ENCODE measurements around the gene ADAM8.
"Not testable (repeated sequence)": the region's sequence is repeated elsewhere in the genome, so short reads cannot be mapped to it uniquely, and the experiment has no call there.

Gene ADAM8

DNA sequence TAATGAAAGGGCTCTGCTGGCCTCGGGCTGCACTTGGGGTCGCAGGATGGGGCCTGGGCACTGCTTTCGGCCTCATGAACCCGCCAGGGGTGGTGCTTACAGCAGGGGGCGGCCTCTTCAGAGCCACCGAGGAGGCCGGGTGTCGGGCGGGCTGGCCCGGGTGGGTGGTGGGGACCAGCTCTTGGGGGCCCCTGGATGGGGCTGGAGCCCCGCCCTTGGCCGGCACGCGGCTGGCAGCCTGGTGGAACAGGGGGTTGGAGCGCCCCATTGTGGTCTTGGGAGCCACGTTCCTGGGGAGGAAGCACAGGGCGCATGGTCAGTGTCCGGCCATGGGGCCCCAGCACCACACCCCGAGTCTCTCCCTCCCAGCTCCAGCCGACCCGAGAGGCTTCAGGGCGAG is 8.8 kb downstream of the ADAM8 start:
- DNase-seq (ENCODE audit: low spot score), result no peak

DNA sequence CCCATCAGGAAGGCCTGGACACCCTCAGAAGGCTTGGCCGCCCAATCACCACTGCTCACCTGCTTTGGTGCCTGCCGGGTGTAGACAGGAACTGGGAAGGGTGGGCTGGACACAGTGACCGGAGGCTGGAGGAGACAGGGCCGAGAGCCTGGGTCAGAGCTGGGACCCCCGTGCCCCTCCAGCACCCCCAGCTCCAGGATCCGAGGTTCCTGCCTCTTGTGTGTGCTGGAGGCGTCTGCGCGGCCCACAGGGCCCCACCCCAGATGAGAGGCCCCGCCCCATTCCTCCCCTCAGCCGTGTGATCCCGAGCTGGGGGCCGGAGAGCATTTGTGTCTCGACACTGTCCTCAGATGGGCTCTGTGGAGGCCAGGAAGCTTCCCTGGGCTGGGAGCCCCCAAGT is 9.4 kb downstream of the ADAM8 start:
- DNase-seq (ENCODE audit: low spot score), result no peak

DNA sequence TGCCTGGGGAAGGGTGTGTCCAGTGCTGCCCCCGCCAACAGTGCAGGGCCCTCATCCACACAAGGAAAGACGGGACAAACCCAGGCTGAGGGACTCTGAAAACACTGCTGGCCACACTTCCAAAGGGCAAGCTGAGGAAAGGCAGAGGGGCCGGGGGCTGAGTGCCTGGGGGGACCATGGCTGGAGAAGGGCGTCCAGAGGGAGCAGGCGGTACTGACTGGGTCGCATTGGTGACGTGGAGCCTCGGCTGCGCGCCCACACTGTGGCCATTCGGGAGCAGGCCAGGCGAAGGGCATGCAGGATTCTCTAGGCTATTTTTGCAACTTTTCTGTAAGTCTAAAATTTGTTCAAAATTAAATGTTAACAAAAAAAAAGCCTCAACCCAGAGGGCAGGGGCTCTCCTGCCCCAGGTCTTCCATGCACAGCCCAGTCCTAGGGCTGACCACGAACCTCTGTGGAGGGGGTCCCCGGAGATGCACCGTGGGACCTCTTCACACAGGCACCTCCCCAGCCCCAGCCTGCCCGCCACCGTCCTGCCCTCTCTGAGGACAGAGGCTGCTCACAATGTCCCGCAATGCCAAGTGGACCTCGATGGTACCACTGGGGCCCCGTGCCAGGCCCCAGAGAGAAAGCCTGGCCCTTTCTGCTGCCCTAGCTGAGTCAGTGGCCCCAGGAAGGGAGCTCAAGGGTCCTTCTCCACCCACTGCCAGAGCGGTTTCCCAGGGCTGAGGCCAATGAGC is 10.4 kb downstream of the ADAM8 start:
- DNase-seq (ENCODE audit: low spot score), result no peak

DNA sequence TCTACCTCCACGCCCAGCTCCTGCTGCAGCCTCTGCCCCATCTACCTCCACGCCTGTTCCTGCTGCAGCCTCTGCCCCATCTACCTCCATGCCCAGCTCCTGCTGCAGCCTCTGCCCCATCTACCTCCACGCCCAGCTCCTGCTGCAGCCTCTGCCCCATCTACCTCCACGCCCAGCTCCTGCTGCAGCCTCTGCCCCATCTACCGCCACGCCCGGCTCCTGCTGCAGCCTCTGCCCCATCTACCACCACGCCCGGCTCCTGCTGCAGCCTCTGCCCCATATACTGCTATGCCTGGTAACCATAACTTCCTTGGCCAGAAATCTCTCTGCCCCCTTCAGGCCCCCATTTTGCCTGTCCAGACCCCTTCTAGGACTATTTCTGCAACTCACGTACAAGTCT is 11.6 kb downstream of the ADAM8 start:
- not testable (repeated sequence) for DNase-seq (ENCODE audit: low spot score)

DNA sequence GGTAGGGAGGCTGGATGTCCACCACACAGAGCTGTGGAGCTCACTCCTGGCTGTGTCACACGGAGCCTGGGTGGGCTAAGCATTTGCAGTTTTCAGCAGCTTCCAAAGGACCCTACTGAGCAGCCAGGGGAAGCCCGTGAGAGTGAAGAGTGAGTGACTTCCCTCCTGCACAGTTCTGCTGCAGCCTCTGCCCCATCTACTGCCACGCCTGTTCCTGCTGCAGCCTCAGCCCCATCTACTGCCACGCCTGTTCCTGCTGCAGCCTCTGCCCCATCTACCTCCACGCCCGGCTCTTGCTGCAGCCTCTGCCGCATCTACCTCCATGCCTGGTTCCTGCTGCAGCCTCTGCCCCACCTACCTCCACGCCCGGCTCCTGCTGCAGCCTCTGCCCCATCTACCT is 12.2 kb downstream of the ADAM8 start:
- DNase-seq (ENCODE audit: low spot score), result no peak

DNA sequence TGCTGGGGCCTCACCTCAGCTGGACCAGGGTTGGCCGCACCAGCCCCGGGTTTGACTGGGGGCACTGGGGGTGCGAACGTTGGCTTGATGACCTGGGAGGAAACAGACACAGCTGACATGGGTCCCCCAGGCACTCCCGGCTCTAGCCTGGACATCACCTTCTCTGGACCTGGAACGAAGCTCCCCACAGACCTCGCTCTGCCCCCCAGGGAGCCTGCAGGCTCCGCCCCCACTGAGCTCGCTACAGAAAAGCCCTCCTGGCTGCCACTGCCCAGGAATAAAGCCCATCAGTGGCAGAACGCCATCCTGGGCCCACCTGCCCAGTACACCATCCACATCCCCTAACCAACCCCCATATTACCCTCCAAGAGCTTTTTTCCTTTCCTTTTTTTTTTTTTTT is 13.0 kb downstream of the ADAM8 start:
- no peak for DNase-seq (ENCODE audit: low spot score)

GRCh38 chr10:133262696-133263095 is 14.0 kb downstream of the ADAM8 start:
- DNase-seq (ENCODE audit: low spot score), result no peak

- peak; percentile 73 for DNase-seq (ENCODE audit: low spot score)
These were observed 14.8 kb downstream of the ADAM8 start for GRCh38 chr10:133261726-133262325.

DNA sequence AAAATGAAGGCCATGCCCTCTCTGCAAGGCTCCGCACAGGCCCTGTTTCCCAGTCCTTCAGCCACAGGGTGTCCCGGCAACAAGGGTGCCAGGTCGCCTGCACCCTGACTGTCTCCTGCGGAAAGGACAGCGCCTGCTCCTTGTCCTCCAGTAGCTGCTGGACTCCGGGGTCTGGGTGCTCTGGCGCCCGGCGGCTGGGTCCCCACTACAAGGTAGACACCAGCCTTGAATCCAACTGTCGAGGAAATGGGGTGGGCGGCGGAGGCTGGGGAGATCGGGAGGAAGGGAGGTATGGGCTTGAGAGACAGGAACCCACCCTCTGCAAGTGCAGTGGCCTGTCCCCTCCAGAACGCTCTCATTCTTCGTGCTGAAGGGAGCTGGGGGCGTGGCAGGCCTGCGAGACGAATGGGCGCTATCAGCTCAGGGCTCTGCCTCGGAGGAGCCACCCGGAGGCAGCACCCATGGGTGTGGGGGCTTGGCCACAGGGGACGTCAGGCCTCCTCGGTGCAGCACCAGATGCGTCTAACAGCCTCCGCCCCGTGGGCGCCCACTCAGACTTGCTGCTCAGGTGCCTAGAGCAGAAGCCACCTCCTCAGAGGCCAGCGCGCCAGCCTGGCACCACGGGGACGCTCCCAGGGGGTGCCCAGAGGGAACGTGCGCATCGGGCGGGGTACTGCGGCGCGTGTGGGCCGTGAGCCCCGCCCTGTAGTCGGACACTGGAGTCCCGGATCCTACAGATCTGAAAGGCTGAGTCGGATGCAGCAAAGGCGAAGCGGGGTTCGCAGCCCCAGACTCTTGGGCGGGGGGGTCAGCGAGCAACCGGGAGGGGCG is 15.6 kb downstream of the ADAM8 start:
- peak; percentile 83 for DNase-seq (ENCODE audit: low spot score)

DNA sequence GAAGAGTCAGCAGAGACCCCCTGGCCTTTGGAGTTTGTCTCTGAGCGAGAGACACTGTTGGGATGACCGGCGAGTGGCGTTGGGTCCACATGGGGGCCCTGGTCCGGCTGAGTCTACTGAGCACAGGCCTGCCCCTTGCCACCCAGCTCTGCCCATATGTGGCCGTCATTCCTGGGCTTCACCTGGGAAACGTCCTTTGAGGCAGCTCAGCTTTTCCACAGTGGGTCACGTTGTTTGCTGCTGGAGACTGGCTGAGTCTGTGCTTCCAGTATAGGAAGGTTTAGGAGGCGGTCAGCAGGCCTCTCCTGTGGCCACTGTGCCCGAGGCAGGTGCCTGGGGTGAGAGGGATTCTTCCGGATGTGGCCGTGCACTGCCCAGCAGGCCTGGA is 17.1 kb downstream of the ADAM8 start:
- DNase-seq (ENCODE audit: low spot score), result no peak

DNA sequence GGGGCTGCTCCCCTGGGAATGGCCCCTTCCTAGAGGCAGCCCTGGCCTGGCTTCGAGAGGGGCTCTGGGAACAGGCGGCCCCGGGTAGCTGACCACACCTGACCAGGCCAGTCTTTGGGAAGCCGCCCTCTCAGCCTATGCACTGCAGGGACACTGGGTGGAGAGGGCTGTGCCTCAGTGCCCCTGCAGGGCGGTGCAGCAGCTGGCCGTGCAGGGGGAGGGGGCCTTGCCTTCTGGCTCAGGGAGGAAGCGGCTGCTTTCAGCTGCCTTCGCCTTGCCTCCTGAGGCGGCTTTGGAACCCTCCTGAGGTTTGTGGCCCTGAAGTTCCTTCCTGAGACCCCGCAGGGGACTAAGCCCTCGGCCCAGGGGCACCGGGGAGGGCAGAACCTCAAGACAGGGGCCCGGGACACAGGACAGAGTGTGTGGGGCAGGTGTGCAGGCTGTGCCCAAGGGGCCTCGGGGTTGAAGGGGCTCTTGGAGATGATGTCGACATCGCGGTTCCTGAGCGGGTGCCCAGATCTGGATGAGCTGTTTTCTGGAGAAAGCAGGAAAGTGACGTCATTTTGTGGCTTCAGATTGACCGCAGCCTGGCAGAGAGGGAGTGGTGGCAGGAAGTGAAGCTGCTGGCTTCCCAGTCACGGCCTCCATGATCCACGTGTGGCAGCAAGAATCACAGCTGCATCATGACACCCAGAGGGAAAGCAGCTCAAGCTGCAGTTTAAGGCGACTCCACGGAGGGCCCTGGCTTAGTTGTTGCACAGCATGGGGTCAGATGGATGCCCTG is 17.7 kb downstream of the ADAM8 start:
- peak; percentile 59 for DNase-seq (ENCODE audit: low spot score)

GRCh38 chr10:133258066-133258817 is 18.4 kb downstream of the ADAM8 start:
- peak; percentile 79 for DNase-seq (ENCODE audit: low spot score)

- DNase-seq (ENCODE audit: low spot score), result peak; percentile 62
These were observed 19.1 kb downstream of the ADAM8 start for GRCh38 chr10:133257489-133258065.

DNA sequence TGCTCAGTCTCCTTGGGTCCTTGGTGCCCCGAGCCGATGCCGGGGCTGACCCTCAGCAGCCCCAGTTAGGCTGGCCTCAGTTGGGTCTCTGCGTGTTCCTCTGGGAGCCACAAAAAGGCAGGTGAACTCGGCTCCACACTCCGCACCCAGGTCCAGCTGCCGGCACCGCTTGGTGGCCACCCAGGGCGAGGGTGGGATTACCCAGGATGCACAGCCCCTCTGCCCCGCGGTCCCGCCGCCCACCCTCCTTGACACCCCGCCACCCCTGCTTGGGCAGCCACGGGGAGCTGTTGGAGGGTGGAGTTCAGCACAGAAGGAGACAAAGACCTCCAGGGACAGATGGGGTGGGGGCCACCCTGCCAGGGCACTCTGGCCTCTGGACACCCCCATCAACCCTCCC is 21.3 kb downstream of the ADAM8 start:
- DNase-seq (ENCODE audit: low spot score), result no peak

DNA sequence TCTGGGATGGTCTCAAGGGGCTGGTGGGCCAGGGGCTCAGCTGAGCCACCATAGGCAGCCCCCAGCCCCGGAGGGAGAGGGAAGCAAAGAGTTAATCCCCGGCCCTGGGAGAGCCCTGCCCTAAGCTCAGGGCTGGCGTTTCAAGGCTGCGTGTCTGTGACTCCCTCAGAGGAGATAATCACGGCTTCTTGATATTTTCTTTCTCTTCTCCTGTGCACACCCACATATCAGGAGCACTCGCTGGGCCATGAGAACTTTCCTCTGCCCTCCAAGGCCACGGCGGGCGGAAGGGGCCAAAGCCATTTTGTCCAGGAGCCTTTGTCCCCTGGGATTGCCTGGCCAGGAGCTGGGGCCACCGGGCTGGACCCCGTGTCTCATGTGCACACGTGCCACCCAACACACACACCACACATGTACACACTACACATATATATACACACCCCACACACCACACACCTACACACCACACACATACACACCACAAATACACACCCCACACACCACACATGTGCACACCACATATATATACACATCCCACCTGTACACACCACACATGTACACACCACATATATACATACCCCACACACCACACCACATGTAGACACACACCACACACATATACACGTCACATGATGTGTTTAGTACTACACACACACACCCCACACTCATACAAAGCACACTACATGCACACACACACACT is 22.1 kb downstream of the ADAM8 start:
- DNase-seq (ENCODE audit: low spot score), result no peak

- DNase-seq (ENCODE audit: low spot score), result no peak
These were observed 23.2 kb downstream of the ADAM8 start for GRCh38 chr10:133253361-133253955.

- DNase-seq (ENCODE audit: low spot score), result no peak
These were observed 24.5 kb downstream of the ADAM8 start for GRCh38 chr10:133252223-133252552.

- DNase-seq (ENCODE audit: low spot score), result no peak
These were observed 25.1 kb downstream of the ADAM8 start for GRCh38 chr10:133251388-133252222.
